ENCODE measurements around the gene SLC7A9.

- TF ChIP-seq KDM1A (IDR thresholded peaks at IDR 0.05; ENCODE audit: low read depth), result no peak
- TF ChIP-seq RNF2 (IDR thresholded peaks at IDR 0.05; ENCODE audit: borderline replicate concordance, low read depth), result no peak
- no peak for TF ChIP-seq RAD21 (conservative IDR thresholded peaks at IDR 0.05 in 1 of 2, IDR thresholded peaks at IDR 0.05 in 1 of 2)
- no peak for TF ChIP-seq CTCF (IDR thresholded peaks at IDR 0.05)
- no peak for TF ChIP-seq PHF8 (IDR thresholded peaks at IDR 0.05; ENCODE audit: borderline replicate concordance, low read depth)
- no peak for TF ChIP-seq CBX2 (IDR thresholded peaks at IDR 0.05; ENCODE audit: borderline replicate concordance, low read depth)
- TF ChIP-seq USF2 (IDR thresholded peaks at IDR 0.05), result no peak
- TF ChIP-seq, protein P1, sequence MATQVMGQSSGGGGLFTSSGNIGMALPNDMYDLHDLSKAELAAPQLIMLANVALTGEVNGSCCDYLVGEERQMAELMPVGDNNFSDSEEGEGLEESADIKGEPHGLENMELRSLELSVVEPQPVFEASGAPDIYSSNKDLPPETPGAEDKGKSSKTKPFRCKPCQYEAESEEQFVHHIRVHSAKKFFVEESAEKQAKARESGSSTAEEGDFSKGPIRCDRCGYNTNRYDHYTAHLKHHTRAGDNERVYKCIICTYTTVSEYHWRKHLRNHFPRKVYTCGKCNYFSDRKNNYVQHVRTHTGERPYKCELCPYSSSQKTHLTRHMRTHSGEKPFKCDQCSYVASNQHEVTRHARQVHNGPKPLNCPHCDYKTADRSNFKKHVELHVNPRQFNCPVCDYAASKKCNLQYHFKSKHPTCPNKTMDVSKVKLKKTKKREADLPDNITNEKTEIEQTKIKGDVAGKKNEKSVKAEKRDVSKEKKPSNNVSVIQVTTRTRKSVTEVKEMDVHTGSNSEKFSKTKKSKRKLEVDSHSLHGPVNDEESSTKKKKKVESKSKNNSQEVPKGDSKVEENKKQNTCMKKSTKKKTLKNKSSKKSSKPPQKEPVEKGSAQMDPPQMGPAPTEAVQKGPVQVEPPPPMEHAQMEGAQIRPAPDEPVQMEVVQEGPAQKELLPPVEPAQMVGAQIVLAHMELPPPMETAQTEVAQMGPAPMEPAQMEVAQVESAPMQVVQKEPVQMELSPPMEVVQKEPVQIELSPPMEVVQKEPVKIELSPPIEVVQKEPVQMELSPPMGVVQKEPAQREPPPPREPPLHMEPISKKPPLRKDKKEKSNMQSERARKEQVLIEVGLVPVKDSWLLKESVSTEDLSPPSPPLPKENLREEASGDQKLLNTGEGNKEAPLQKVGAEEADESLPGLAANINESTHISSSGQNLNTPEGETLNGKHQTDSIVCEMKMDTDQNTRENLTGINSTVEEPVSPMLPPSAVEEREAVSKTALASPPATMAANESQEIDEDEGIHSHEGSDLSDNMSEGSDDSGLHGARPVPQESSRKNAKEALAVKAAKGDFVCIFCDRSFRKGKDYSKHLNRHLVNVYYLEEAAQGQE (IDR thresholded peaks at IDR 0.05), result no peak
- TF ChIP-seq POLR2A (IDR thresholded peaks at IDR 0.05; ENCODE audit: low read length), result no peak
- TF ChIP-seq TP53 (CRISPR knock-in tag; IDR thresholded peaks at IDR 0.05), result no peak
- TF ChIP-seq, protein P2, sequence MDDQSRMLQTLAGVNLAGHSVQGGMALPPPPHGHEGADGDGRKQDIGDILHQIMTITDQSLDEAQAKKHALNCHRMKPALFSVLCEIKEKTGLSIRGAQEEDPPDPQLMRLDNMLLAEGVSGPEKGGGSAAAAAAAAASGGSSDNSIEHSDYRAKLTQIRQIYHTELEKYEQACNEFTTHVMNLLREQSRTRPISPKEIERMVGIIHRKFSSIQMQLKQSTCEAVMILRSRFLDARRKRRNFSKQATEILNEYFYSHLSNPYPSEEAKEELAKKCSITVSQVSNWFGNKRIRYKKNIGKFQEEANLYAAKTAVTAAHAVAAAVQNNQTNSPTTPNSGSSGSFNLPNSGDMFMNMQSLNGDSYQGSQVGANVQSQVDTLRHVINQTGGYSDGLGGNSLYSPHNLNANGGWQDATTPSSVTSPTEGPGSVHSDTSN (IDR thresholded peaks at IDR 0.05), result no peak
Observed at GRCh38 chr19:32828139-32828538, 41.4 kb downstream of the SLC7A9 start.
